Right hindlimb (tissue), 1 donor: ENCODE measurements around the gene FCAMR.

Experiments used
- DNase-seq: peaks from one replicate; pipeline ENCODE4 v3.0.0-alpha.2; 2018

The FCAMR gene

DNA sequence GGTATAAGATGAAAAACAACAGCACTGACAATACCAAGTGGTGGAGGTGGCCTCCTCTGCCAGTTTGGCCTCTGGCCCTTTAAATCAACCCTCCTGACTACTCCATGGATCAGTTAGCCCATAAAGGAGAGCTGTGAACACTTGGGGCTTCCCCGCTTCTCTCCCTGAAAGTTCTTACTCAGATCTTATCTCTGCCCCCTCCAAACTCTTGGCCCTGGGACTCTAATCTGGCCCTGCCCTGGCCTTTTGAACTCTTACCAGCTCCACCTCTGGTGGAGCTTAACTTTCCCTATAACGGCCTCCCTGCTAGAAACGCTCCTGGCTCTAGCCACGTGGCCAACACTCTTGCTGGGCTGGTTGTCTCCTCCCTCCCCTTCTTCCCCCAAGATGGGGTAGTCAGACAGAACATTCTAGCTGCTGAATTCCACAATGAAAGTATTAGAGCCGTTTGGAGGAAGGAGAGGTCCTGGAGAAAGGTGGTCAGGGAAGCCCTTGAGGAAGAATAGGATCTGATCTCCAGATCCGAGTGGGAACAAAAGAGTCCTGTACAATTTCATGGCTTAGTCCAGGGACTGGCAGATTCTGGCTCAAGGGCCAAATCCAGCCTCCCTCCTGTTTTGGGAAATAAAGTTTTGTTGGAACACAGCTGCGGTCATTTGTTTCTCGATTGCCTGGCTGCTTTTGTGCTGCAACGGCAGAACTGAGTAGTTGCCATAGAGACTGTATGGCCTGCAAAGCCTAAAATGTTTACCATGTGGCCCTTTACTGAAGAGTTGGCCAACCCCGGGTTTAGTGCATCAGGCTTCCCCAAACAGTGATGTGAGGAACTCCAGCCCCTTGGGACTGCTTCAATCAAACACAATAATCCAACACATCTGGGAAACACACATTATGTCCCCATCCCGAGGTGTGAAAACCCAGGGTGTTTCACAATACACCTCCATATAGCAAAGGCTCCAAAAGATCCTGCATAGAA is 14.5 kb downstream of the FCAMR start:
- DNase-seq, result peak; percentile 37

DNA sequence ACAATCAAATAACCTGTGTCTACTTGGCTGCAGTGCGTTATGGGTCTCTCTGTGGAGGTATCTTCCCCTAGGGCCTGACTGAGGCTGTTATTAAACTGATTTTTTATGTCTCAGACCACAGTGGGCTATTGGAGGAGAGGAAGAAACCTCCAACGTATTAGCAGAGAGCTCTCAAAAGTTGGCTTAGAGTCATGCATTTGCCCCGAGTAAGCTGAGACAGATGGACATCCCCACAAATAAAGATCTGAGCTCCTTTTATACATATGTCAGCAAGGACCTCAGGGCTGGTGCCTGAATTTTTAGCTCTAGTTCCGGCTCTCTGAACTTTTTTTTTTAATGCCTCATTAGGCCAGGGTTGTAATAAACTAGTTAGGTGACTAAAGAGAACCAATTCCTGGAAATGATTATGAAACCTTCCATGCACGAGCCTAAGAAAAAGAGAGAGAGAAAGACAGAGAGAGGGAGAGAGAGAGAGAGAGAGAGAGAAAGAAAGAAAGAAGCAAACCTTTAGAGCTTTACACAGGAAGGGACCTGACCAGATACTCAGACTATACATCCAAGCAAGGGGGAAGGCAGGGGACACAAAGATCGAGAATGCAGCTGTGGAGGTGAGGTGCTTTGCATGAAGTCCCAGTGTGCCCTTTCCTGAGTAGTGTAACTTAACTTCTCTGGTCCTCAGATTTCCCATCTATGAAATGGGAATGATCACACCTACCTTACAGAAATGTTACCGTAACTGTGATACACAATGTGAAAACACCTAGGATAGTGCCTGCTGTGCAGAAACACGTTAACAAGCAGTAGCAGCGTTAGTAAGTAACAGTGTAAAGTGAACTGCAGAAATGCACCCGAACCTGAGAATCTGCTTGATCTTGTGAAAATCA is 15.6 kb downstream of the FCAMR start:
- no peak for DNase-seq

DNA sequence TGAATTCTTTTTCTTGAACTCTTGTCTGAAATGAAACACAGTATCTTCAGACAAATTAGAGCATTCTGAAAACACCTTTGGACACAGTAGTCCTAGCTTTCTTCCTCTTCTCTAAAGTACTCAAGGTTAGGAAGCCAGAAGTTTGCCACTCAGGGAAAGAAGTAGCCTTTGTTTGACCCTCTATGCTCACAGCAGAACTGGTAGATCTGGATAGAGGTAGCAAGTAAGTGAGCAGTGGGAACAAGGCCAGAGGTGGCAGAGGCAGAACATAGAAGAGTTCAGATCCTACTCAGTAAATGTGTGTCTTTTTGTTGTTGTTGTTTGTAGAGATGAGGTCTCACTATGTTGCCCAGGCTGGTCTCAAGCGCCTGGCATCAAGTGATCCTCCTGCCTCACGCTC is 16.6 kb downstream of the FCAMR start:
- DNase-seq, result no peak

DNA sequence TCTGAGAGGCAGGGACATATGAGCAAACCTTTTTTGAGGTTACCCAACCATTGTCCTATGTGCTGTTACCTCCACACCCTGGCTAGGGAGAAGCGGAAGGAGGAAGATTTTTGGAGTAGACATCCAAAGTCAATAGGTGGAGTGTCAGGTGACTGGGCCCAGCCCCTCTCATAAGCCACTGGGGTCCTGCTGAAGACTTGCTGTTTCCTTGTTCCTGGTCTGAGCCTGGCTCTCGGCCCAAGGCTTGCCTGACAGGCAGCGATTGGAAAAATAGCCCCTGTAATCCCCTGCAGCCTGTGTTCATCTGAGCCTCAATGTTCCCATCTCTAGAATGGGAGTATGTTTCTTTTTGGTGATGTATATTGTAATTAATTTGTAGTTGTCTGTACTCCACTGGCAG is 17.1 kb downstream of the FCAMR start:
- no peak for DNase-seq

DNA sequence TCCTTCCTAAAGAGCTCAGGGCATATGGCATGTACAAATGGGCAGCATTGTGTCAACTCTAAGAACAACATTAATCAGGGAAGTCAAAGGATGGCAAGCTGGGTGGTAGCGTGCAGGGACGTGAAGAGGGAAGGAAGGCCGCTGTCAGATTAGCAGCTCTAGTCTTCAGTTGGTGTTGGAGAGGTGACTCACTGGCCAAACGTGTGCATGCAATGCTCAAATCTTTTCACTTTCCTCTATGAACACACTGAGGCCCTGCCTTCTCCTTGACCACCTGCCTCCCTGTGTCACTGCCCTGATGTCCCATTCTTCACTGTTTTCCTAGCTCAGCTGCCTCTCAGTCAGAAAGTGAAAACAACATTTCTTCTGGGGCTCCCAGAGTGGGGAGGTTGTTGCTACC is 18.1 kb downstream of the FCAMR start:
- DNase-seq, result no peak

DNA sequence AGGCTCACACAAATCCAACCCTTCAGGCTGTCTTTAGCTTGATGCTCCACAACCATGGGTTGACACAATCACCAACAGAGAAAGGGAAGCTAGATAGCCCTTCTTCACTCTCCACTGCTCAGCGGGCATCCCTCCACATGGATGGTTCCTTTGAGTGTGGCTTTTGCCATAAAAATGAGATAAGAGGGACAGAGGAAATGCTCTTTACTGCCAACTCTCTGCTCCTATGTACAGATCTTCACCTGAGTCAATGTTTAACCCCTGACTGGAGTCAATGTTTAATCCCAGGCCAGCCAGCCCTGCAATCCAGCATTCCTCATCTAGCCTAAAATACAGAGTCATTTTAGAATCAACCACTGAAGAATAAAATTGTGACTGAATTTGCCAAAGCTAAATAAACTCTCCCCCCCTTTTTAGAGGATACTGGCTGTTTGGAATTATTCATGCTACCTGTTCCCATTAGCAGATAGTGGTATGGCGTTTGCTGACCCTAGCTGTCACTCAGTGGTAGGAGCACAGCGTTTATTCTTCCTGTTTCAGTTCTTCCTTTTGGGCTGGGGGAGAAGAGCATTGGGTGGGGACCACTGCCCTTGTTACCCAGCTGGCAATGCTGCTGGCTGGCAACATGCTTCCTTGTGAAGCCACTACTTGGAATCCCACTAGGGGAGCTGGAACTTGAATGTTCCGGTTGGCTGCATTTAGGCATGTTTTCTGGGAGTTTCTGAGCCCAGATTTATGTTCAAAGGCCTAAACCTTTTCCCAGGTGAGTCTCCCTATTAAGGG is 18.8 kb downstream of the FCAMR start:
- DNase-seq, result no peak

DNA sequence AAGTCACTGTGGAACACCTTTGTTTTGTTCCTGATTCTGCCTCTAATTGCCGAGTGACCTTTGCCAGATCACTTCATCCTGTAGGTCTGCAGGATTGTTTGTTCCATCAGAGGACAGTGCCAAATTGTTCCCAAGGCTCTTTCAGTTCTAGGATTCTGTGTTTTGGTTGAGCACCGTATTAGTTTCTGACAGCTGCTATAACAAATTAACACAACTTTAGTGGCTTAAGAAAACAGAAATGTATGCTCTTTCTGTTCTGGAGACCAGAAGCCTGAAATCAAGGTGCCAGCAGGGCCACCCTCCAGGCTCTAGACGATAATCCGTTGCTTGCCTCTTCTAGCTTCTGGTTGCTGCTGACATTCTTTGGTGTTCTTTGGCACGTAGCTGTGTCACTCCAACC is 20.6 kb downstream of the FCAMR start:
- DNase-seq, result no peak

DNA sequence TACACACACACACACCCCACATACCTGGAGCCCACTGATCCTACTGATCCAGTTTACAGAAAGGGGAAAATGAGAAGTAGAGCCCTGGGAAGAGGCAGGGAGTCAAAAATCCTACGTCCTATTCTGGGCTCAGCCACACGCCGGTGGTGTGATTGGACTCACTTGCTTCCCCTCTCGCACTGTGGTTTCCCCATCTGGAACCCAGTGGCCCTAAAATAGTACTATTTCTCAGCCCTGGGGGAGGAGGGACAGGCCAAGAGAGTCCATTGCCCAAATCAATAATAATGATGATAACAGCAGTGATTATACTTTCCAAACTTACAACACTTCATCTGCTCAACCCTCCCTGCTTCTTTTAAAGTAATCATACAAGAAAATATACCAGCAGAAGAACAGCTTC is 21.1 kb downstream of the FCAMR start:
- DNase-seq, result no peak

DNA sequence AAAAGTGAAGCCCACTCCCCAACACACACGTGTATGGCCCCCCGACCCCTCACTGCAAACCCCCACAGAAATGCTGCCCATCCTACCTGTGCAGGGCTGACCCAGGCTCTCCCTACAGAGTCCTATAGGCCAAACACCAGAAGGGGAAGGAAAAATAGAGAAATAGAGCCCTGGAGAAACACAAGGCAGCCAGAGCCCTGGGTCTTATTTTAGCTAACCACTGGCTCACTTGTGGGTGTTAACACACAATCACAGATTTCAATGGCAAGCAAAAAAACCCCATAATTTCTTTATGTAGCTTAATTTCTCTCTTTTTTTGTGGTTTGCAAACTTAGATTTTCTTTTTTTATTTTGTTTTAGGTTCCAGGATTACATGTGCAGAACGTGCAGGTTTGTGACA is 23.0 kb downstream of the FCAMR start:
- no peak for DNase-seq

DNA sequence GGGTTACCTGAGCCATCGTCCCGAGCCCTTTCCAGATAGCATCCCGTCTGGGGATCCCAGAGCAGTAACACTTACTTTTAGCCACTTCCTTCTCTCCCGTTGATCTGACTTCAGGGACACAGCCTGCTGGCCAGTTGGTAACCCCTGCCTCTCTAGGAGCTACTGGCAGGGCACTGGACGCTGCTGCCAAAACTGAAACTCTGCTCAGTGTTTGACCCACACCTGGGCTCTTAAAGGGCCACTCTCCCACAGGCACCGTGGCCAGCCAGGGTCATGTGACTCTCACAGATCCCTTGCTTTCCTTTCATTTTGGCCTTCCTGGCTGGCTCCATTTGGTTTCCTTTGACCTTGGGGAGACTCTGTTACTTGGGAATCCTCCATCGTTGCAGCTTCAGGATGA is 24.0 kb downstream of the FCAMR start, which contains the start of gene PIGR:
PIGR (minus strand) TSS at position 206 of the 400 bp plus-strand sequence. CDS start 5,935 bp downstream, outside the sequence.
- no peak for DNase-seq

DNA sequence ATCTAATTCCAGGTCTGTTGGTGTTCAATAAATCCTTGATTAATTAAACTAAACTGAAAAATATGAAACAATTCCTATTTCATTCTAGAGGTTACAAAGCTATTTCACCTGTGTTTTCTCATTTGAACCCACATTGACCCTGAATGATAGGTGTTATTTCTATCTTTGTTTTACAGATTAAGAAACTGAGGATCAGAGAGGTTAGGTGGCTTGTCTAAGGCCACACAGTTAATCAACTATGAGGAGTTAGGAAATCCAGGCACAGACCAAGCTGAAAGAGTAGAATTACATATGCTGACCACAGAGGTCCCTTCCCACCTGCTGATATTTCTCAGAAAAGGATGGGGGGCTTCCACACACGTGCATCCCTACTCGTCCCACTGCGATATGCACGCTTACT is 24.5 kb downstream of the FCAMR start:
- DNase-seq, result no peak

DNA sequence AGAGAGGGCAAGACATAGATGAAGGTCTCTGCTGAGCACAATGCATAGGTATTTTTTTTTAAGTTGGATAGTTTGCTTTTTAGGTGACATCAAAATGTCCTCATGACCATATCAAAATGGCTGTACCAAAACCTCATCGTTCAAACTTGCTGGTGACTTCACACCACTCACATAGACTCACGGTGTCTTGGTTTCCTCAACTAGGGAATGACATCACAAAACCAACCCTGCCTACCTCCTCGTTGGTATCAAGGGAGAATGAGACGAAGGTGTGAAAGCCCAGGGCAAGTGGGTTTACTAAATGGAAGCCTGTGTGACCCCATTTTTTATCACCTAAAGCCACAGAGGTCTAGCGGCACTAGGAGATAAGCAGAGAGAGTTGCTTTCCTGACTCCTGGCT is 25.6 kb downstream of the FCAMR start:
- DNase-seq, result no peak

DNA sequence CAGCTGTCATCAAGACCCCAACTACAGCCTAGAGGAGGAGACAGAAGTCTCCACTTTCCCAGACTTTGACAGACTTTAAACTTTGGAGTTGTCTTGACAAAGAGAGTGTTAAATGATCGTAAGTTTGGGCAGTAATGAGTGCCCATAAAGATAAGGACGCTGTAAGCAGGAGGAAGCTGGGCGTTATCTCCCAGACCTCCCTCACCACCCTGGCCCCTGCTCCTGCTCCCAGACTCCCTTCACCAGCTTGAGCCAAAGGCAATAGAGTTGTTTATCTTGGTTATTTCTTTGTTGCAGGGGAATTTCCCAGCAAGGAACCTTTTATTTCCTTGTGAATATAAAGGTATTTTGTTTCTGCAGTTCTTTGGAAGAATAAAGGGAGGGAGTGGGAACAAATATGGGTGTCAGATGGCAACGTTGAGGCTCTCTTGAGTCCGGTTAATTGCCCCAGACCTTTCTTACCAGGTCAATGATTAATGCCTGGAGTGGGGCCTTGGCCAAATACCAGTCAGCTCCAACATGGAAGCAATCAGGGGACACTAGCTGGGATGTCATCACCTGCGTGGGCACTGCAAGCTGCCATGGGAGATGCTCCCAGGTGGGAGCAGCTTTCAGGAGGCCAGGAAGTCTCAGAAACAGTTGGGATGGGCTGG is 28.4 kb downstream of the FCAMR start:
- DNase-seq, result no peak

DNA sequence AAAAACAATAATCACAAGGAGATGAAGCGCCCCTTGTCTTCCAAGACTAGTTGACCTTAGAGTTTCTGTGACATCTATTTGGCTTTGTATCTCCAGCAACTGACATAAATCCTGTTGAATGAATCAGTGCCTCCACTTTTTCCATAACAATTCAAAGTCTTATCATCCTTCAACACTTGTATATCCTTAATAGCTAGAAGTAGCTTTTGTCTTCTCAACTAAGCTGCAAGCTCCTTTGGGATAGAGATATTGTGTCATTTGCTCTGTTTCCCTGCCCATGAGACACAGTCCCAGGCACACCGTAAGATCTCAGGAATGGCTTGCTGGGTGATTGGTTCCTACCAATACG is 29.7 kb downstream of the FCAMR start:
- DNase-seq, result no peak

DNA sequence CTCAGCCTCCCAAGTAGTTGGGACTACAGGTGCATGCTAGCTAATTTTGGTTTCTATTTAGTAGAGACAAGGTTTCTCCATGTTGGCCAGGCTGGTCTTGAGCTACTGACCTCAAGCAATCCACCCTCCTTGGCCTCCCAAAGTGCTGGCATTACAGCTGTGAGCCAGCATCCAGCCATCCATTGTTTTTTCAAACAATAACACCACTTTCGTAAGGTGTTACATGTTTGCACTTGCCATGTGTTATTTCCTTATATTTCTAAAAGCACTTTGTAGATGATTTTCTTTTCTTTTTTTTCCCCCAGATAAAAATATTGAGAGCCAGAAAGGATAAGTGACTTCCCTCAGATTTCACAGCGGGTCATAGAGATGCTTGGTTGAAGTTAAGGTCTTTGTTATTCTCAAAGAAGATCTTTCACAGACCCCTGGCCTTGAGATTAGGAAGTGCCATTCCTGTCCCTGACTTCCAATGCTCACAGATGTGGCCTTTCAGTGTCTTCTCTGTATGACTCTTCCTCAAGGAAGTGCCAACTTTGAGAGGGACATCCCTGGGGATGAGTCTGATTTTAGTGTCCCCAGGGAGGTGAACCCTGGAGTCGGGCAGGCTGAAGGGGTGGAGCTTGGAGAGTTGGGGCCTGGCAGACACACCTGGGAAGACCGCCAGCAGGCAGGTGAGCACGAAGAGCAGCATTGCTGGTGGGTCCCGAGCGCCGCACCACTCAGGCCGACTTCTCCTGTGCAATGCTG is 30.2 kb downstream of the FCAMR start:
- no peak for DNase-seq

DNA sequence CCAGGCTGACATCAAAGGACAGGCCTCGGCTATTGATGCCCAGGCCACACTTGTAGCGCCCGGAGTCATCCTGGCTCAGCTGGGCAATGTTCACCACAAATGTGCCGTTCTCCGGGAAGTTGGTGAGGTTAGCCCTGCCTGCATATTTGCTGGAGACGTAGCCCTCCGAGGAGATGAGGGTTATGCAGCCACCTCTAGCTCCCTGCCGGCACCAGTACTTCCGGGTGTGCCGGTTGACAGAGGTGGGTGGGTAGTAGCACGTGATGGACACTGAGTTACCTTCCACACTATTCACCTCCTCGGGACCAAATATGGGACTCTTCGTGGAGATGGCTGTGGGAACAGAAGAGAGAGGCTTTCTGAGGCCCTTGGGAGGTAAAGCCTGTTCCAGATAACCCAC is 31.1 kb downstream of the FCAMR start:
- no peak for DNase-seq

DNA sequence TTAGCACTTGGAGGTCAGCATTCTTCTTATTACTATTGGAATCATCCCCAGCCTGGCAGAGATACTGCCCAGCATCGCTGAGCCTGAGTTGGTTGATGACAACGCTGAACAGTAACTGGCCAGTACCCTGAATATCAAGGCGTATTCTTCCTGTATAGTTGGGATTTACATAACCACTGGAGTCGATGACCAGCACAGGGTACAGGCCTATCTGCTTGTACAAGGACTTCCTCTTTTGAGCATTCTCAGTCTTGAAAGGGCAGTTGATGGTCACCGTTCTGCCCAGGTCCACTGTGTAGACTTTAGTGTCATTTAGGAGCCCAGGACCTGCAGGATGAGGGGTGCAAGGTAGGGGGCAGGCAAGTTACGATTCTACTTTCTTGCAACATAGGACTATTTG is 32.8 kb downstream of the FCAMR start:
- DNase-seq, result no peak

DNA sequence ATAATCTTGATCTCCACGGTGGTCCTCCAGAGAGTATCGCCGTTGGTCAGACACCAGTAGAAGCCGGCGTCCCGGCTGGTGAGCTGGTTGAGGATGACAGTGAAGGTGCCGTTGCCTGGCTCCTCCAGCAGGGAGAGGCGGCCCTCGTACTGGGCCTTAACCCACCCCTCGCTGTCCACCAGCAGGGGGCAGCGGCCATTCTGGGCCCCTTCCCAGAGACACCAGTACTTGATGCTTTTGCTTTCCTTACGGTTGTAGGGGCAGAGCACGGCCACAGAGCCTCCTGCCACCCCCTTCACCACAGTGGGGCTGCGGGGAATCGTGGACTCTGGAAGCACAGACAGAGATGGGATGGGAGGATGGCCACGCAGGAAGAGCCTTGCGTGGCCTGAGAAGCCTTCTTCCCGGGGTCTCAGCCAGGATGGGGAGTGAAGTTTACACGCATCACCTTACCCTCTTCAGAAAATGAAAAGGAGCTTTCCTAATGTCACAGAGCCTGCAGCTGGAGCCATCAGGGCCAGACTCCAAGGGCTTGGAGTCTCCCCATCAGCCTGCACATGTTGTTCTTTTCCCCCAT is 34.7 kb downstream of the FCAMR start:
- DNase-seq, result no peak

DNA sequence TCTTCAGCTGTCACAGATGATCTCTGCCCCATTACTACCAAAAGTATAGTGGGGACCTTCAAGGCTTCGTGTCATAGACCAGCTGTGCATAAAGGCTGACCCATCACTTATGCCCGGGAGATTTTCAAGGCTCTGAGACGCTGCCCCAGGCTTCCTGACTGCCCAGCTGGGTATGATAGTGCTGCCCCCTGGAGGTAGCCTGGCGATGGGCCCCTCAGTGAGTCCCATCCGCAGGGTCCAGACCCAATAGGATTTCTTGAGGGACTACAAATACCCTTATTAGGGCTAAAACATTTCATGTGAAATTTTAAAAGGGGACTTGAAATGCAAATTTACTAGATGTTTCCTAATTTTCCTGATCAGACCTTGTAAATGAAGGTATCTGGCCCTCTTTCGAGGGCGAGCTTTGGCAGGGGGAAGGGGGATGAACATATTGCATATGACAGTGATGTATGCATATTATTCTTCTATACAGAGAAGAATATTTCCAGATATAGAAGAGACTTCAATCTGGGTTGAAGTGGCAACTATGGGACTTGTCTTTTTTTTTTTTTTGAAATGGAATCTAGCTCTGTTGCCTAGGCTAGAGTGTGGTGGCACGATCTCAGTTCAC is 36.8 kb downstream of the FCAMR start:
- no peak for DNase-seq

DNA sequence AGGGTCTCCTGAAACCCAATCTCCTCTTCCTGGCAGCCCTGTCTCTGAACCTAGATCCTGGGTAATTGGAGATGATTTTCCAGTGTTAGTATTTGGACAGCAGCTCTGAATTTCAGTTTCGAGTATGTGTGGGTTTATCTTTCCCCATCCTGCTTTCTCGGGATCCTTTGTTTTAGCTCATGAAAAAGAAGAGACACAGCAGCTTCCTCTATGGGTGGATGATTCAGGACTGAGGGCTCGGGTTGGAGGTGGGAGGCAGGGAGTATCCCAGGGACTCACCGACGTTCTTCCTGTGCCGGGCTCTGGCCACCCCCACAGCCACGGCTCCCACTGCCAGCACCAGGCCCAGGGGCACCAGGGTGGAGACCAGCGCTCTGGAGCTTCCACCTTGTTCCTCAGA is 38.1 kb downstream of the FCAMR start:
- no peak for DNase-seq

DNA sequence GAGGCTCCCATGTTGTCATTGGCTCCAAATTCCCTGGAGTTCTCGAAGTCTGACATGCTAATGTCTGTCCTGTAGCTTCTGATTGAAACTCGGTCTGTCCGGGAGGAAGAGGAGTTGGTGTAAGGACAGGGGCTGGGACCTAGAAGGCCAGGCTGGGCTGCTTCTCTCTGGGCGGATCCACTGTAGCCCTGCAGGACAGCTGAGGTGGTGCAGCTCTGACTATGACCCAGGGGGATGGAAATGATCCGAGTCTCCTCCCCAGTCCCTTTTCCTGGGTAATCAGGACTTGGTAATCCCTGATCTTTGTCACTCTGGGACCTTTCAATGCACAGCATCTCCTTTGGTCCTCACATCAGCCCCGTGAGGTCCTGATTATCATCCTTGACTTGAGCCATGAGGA is 38.6 kb downstream of the FCAMR start:
- DNase-seq, result no peak
